Cerebellar cortex (tissue), 1 donor: ENCODE measurements around the gene MACROD2.

Experiments
- DNase-seq: peaks from one replicate; pipeline ENCODE4 v3.0.0-alpha.2; 2015; ENCODE audit warnings: low spot score

The MACROD2 gene

DNA sequence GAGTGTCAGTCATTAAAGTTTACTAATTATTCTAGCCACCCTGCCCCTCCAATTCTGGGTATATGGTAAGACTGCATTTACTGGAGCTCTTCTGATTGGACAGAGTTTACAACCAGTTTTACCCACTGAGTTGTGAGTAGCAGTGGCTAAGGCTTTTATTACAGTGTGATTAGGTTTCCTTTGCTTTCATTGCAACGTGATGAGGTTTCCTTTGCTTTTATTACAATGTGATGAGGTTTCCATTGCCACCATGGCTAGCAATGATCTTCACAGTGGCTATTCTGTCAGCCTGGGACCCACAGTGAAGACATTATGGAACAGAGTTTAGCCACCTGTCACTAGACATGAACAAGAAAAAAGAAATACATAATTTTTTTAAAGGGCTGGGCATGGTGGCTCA lies 1052.3 kb downstream of the MACROD2 start:
- DNase-seq: no peak

DNA sequence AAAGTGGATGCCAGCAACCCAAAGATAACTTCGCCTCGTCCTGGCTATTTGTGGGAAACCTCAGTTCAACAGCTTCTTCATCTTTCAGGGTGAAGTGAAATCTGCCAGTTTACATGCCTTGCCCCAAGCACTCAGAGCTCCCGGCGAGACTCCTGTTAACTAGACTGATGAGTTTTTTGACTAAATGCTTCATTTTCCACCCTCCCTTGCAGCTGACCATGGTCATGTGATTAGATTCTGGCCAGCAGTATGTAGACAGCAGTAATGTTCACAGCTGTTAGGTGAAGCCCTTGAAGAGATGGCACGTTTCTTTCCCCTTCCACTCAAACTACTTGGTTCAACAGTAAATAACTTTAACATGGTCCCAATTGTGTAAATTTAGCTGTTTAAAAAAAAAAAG lies 1060.9 kb downstream of the MACROD2 start:
- DNase-seq: no peak

DNA sequence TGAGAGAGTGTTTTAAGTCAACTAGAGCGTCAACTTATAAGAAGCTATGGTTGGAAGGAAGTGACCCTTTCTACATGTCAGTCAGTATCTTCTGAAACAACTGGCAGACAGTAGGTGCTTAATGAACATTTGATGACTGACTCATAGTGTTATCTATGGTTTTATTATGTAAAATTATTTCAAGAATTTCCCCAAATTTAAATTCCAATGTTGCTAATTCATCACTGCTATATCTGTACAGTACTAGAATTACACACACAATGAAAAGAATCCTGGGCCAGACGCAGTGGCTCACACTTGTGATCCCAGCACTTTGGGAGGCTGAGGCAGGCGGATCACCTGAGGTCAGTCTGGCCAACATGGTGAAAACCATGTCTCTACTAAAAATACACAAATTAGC lies 1063.5 kb downstream of the MACROD2 start:
- no peak for DNase-seq

DNA sequence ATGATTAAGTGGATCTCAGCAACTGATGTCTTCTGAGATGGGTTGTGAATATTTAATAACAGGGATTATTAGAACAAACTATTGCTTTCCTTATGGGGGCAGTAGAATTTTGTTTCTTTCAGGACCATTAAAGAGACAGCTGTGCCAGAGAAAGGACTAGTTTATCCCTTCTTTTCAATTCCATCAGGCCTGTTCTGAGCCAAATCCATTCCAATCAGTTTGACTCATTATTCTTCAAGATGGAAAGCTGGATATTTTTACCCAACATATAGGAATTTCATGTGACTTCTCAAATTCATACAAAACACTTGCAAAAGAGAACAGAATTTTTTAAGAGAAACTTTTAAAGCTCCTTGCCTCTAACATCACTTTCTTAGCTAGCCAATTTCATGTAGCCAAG lies 1064.1 kb downstream of the MACROD2 start:
- DNase-seq: no peak

DNA sequence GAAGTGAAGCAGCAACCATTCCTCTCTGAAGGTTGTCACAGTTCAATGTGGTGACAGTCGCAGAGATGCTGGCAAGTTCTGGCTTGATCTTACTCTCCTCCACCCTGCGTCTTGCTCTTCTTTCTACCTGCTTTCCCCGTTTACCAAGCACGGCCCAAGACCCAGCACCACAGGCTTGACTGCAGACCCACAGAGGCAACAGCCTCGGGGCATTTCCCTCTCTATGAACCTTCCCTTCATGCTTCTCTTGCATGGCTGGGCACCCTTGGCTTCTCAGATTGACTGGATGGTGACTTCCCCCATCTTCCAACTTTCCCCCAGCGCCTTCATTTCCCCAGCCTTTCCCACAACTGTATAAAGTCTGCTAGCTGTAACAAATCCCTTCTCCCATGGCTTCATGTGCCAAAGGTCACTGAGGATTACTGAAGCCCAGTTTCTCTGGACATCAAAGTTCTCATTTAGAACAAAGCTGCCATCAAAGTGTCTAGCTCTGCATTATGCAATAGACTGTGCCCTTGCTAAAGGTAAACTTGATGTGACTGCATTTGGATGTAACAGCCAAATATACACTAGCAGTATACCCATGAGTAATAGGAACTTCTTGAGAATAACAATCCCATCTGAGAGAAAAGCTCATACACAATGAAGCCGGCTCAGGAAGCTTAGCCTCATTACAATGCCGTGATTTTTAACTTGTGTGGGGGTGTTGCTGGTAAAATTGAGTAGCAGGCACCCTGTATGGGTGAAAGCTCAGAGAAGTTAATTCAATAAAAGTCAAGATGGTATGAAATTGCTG lies 1065.1 kb downstream of the MACROD2 start:
- DNase-seq: no peak

DNA sequence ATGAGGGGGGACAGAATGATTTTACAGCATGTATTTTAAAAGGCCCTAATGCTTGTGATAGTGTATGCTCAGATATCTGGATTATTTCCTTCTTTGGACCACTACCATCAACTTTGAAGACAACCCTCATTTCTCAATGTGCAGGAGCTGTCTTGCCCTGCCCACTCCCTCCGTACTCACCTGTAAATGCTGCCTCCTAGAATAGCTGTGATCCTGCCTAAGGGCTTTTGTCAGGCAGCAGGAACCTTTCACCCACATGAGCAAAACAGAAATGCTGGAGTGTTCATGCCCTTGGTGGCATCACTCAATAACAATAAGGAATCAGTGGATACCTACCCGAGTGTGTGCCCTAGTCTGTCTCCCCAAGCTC lies 1065.7 kb downstream of the MACROD2 start:
- no peak for DNase-seq

DNA sequence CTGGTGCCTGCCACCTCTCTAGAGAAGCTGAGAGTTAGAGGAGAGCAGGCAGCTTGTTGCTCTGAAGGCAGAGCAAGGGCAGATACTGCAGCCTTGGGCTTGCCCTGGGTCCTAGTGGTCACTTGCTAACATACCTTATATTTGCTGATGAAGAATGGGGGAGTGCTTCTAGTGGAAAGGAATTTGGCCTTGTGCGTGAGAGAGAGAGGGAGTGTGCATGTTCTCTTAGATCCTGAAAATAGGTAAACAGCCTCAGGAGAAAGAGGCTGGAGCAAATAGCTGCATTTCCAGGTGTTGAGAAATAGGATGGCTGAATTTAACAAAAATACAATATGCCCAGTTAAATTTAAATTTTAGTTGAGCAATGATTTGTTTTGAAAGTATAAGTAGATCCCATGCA lies 1066.6 kb downstream of the MACROD2 start:
- DNase-seq: no peak

DNA sequence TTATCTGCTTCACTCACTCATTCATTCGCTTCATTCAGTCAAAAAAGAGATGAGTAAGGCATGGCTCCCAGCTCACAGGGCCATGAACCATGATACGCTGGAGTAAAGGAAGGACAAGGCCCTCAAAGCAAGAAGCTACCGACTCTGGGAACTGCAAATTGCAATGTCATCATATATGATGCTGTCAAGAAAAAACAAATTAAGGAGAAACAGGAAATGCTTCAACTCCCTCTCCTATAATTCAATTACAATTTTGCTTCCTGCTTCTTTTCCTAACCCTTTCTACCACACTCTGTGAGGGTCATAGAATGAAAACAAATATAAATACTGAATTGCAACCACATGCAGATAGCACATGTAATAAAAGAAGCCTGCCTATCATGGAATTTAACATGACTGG lies 1067.8 kb downstream of the MACROD2 start:
- no peak for DNase-seq

DNA sequence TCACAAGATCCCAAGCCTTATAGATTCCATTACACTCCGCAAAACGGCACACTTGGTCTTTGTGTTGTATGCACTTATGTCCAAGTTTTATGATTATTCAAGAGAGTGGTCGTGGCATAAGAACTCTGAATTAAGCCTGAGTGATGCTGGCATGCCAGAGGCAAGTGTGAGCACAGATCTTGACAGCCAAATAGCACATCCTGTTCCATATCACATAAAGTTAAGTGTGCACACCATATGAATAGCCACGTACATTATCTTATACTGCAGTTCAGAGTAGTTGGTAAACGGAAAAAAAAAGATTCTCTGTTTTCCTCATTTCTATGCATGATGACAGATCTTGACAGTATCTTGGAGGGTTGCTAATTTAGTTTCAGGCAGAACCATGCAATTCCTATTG lies 1069.4 kb downstream of the MACROD2 start:
- DNase-seq: no peak

DNA sequence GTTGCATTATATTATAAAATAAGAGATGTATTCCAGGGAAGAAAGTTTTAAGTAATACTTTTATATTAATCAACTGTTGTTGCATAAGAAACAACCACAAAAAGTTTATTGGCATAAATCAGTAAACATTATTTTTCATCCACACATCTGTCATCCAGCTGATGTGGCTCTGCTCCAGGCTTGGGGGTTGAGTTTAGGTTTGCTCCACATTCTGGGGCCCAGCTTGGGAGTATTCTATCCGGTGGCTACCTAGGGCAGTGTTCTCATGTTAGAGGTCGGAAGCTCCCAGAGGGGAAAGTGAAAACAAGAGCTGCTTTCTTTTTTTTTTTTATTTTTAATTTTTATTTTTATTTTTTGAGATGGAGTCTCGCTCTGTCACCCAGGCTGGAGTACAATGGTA lies 1070.5 kb downstream of the MACROD2 start:
- no peak for DNase-seq

DNA sequence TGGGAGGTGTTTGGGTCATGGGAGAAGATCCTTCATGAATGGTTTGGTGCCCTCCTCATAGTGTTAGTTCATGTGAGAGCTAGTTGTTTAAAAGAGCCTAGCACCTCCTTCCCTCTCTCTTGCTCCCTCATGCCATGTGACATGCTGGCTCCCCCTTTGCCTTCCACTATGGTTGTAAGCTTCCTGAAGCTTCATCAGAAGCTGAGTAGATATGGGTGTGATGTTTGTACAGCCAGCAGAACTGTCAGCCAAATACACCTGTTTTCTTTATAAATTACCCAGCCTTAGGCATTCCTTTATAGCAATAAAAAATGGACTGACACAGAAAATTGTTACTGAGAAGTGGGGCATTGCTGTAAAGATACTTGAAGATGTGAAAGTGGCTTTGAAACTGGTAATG lies 1073.2 kb downstream of the MACROD2 start:
- no peak for DNase-seq

DNA sequence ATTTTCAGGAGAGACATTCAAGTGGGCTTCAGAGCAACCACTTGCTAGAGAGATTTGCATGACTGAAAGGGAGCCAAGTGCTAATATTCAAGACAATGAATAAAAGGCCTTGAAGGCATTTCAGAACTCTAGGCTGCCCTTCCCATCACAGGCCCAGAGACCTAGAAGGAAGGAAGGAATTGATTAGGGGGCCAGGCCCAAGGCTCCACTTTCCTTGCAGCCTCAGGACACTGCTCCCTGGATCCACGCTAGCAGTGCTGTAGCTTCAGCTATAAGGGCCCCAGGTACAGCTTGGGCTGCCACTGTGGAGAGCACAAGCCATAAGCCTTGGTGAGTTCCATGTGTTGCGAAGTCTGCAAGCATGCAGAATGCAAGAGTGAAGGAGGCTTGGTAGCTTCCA lies 1074.0 kb downstream of the MACROD2 start:
- DNase-seq: no peak

DNA sequence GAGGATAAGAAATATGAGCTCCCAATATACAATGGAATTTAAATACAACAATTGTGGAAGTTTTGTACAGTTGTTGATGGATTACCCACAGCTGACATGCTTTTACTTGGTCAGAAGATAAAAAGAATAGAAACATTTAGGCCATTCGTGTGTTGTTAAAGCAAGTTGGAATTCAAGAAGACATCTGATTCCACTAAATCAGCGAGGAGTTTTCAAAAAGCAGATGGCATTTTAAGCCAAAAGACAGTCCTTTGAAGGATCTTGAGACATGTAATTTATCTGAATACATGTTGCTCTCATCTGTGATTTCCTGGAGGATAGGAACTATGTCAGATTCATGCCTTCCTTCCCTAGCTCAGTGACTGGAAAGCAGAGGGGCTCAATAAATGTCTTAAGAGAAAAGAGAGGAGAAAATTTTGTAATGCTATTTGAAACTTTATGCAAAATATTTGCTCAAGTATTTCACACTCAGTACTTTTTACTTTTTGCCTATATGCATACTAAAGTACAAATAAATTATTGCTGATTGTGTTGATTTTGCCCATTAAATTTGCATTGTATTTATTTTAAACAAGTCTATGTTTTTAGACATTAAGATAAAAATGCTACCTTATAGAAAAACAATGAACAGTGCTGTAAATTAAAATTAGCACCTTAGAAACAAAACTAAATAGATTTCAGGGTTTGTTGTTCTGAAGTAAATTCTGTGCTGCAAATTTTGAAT lies 1075.9 kb downstream of the MACROD2 start:
- no peak for DNase-seq

DNA sequence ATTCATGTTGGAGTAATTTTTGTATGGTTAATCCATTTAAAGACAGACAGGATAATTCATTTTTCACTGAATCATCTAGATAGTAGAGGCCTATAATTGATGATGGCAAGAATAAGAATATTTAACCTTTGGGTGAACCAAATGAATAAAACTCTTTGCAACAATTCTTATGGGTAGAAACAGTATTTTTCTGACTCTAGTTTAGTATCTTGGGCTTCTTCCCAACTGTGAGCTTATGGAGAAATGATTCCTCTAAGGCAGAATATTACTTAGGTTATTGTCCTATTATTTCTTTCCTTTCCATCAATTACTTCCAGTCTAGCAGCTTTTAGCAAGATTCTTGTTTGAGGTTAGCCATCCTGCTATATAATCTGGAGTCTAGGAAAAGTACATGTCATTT lies 1077.0 kb downstream of the MACROD2 start:
- no peak for DNase-seq

DNA sequence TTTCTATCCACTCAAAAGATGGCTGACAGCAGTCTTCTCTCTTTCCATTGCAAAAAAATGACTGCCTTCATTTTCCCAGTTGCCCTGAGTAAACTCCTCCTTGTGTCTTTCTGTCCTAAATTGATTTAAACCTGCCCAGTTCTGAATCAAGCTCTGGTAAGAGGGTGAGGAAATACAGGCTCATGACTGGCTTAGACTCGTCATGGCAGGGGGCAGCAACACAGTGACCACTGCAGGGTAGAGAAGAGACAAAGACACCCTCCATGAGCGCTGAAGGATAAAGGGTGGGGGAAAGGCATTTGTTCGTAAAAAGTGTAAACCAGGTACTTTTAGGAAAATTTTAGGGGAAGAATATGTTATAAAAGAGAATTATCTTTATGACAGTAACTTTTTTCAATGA lies 1080.3 kb downstream of the MACROD2 start:
- DNase-seq: no peak

DNA sequence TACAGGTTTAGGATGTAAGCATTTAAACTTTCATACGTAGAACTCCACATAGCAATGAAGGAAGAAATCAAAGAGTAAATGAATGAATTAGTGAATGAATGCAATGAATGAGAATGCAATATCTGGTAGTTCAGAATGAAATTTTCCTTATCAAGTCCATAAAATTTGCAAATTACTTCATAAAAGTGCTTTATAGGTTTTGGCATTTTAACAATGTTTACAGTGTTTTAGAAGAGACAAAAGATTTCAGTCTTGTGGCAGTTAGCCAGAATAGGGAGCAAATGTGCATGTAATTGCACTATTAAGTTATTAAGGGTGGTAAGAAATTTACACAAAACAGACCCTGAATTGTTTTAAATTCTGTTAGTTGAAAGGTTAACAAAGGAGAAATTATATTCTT lies 1081.5 kb downstream of the MACROD2 start:
- DNase-seq: no peak

DNA sequence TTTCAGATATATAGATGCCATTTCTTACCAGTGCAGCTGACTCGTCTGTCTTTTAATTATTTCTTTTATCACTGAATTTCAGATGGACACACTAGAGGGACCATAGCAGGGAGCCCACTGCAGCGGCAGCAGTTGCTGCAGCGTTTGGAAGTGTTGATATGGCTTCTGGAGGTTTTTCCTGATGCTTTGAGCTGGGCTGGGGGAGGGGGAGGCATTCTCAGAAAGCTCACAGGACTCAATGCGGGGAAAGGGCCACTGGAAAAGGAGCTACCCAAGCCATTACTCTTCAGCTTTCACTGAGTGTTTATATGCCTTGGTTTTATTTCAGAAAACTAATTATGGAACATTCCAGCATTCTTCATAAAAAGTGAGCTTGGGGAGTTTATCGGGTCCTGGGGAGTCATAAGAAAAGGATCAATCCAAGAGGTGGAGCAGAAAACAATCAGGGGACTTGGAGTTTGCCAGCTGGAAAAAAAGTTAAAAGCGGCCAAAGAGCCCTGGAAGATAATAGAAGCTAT lies 1082.5 kb downstream of the MACROD2 start:
- DNase-seq: no peak

DNA sequence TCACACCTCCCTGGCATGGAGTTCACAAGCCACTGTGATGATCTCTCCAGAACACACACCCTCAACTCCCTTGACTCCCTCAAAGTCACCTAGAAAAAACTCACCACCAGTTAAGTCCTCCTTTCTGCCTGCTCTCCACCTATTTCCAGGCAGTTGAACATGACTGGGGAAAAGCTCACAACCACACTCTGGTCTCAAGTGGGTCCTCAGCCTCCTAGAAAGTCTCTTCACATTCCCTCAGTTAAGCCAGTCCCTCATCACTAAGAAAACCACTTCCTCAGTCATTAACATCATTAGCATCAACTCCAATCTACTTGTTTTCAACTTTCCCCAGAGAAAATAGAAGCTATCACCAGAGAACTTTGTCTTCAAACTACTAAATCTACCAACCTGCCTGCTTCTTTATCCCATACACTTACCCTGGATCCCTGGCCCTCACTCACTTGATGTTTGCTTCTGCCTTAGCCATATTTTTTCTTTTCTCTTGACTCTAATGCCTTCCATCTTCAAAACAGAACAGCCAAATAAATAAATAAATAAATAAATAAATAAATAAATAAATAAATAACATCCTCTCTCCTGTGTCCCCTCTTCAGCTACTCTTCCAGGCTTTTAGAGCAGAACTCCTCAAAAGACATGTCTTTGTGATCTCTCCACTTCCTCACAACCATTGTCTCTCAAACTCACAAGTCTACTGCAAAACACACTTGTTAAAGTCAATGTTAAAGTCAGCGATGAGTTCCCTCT lies 1084.5 kb downstream of the MACROD2 start:
- DNase-seq: no peak

DNA sequence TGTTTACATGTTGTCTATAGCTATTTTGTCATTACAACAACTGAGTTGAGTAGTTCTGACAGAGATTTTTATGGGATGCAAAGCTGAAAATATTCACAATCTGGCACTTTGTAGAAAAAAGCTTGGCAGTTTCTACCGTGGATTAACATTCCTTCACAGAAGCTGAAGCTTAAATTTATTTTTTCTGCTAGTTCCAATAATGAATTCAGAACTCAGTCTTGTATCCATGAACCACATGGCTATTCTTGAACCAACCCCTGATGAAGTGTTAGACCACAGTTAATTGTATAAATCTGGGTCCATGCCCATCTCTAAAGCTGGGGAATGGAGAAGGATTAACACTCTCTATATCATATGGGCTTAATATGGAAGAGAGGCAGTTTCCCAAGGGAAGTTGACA lies 1085.9 kb downstream of the MACROD2 start:
- DNase-seq: peak; percentile 13

DNA sequence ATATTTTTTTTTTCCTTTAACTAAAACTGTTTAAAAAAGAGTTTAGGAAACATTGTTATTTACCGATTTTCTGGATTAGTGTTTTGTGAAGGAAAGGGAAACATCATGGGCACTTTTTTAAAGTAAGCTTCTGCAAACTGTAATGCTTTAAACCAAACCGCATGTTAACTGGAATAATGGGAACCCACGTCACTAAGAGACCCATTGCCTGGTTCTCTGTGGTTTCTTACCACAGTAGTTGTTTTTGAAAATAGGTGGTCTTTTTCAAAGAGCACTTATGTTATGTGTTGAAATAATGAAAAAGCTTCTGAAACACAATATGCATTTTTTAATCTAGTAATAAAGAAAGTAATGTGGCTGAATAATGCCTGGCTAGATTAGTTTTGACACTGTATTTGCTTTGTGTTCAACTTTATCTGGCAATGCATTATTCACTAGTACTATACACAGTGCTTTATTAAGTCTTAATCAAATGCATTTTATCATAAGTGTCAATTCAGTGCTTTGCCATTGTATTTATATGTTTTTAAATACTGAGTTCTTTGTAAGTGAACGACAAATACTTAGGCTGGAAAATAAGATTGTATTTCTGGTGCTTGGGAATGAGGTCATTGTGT lies 1096.2 kb downstream of the MACROD2 start:
- no peak for DNase-seq

DNA sequence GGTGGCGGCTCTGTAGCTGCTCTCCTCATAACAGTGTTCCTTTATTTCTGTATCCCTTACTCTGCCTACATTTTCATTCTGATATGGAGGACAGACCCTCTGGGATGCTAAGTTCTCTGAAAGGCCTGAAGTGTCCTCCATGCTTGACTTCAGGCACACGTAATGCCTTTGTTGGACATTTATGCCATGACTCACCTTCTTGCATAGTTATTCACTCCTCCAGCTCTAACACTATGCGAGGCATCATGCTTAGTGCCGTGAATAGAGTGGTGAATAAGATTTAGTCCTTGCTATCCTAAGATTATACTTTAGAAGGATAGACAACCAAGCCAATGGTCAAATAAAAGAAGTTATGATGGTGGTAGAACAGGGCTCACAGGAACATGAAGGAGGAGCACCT lies 1103.0 kb downstream of the MACROD2 start:
- no peak for DNase-seq

DNA sequence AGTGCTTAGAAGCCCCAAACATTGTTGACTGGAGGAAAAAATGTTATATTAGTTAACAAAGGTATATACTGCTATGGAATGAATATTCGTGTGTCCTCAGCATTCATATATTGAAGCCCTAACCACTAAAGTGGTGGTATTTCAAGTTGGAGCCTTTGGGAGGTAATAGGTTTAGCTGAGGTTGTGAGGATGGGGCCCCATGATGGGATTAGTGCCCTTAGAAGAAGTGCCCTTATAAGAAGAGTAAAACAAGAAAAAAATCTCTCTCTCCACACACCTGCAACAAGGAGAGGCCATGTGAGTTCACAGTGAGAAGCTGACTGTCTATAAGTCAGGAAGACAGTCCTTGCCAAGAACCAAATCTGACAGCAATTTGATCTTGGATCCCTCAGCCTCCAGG lies 1103.8 kb downstream of the MACROD2 start:
- DNase-seq: no peak
